ENCODE measurements around the gene PIEZO1. TPM values are rescaled to one million over a fixed set of nuclear protein-coding genes. Genes with fewer than 3 reads are reported as not detected.

Gene PIEZO1, protein sequence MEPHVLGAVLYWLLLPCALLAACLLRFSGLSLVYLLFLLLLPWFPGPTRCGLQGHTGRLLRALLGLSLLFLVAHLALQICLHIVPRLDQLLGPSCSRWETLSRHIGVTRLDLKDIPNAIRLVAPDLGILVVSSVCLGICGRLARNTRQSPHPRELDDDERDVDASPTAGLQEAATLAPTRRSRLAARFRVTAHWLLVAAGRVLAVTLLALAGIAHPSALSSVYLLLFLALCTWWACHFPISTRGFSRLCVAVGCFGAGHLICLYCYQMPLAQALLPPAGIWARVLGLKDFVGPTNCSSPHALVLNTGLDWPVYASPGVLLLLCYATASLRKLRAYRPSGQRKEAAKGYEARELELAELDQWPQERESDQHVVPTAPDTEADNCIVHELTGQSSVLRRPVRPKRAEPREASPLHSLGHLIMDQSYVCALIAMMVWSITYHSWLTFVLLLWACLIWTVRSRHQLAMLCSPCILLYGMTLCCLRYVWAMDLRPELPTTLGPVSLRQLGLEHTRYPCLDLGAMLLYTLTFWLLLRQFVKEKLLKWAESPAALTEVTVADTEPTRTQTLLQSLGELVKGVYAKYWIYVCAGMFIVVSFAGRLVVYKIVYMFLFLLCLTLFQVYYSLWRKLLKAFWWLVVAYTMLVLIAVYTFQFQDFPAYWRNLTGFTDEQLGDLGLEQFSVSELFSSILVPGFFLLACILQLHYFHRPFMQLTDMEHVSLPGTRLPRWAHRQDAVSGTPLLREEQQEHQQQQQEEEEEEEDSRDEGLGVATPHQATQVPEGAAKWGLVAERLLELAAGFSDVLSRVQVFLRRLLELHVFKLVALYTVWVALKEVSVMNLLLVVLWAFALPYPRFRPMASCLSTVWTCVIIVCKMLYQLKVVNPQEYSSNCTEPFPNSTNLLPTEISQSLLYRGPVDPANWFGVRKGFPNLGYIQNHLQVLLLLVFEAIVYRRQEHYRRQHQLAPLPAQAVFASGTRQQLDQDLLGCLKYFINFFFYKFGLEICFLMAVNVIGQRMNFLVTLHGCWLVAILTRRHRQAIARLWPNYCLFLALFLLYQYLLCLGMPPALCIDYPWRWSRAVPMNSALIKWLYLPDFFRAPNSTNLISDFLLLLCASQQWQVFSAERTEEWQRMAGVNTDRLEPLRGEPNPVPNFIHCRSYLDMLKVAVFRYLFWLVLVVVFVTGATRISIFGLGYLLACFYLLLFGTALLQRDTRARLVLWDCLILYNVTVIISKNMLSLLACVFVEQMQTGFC (N-terminal part only)
- 296 and 312 TPM in 2 replicates for total RNA-seq

DNA sequence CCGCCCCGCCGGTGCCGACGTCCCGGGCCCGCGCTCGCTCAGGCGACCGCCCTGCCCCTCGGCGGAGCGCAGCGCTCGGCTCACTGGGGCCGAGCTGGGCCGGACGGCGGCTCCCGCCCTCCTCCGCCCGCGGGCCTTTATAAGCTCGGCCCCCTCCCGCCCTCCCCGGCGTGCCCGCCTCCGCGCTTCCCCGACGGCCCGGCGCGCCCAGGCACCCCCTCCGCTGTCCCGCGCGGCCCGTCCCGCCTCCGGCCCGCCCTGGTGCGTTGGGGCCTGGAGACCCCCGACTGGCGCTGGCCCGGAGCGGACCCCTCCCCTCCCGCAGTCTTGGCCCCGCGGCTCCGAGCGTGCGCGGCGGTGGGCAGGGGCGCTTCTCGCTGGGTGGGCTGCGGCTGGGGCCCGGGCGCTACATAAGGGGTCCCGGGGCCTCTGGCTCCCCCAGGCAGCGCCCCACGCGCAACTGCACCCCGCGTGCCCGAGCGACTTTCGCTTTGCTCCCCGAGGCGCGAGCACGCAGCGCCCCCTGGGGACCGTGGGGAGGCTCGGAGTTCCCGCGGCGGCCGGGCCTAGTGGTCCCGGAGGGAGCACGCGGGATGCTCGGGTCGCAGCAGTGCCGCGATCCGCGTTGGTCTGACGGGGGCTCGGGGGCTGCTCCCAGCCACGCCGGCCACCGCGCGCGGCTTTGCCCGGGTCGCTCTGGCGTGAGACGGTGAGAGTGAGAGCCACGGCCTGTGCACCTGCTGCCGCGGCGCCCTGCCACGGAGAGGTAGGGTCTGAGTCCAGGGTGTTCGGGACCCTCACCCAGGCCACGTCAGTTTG lies at the start of gene PIEZO1:
TSS of gene PIEZO1 (minus strand) at position 115 of the 819 bp plus-strand sequence. CDS start 256 bp downstream, outside the sequence.

DNA sequence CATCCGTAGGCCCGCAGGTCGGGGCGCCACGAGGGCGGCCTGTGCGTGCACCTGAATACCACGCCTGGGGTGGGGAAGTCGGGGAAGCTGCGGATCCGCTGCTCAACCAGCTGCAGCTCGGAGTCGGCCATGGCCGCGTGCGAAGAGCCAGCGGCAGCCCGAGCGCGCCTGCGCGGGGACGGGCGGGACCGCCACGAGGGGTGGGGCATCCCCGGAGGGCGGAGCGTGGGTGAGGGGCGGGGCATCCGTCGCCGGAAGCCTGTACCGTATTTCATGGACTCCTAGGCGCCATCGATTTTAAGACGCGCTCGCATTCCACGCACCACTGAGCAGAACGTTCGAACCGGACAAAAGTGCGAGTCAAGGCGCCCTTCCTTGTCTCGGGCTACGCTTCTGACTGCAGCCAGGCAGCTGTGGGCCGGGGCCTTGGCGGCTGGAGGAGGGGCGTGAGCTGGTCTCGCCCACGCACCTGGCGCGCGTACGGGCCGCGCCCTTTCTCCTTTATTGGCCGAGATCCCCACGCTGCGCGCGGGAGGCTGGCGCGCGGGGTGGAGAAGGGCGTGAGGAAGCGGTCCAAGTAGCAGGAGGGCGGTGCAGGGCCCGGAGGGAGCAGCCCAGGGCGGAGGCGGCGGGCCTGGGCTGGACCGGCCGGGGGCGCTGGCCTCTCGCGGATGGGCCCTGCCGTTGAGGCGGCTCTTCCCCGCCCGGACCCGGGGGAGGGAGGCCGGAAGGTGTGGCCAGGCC lies 26.9 kb upstream of the PIEZO1 start, which contains the start of gene APRT:
TSS of gene APRT (minus strand) at position 160 of the 744 bp plus-strand sequence. CDS start at position 131, 29 bp downstream.

DNA sequence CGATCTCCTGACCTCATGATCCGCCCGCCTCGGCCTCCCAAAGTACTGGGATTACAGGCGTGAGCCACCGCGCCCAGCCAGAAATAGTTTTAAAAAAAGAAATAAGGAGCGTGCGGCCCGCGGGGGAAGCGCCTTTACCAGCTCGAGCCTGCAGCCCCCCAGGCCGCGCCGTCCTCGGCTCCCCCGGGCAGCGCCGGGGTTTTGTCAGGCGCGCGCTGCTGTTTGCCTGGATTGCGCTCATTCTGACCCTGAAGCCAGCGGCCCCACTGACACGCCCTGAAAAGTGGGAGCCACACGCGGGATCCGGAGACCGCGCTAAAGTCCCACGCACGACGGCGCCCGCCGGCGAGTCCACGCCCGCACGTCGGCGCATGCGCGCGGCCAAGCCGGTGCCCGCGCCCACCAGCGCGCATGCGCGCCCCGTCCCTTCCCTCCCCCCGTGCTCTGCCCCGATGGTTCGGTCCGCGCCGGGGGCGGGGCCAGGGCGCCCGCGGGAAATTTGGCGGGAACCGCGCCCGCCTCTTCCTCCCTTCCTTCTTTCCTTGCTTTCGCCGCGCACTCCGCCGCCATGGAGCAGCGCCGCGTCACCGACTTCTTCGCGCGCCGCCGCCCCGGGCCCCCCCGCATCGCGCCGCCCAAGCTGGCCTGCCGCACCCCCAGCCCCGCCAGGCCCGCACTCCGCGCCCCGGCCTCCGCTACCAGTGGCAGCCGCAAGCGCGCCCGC lies 18.4 kb upstream of the PIEZO1 start, which contains the start of gene CDT1:
TSS of gene CDT1 (plus strand) at position 526 of the 724 bp plus-strand sequence. CDS start at position 569, 43 bp downstream.

GRCh38 chr16:88706229-88706964 lies 78.6 kb downstream of the PIEZO1 start, which contains the start of the genes CTU2 and RNF166:
Gene CTU2 (plus strand): TSS chr16:88706503. CDS start chr16:88706531, 28 bp downstream.
Gene RNF166 (minus strand): TSS chr16:88706408. CDS start chr16:88706325, 83 bp downstream.

GRCh38 chr16:88686439-88687253 lies 98.4 kb downstream of the PIEZO1 start, which contains the start of gene SNAI3:
Gene SNAI3 (minus strand): TSS chr16:88686507. CDS start chr16:88686406, 101 bp downstream.

Other genes starting within 250 kb of the PIEZO1 start
- 11.0 and 18.2 TPM in 2 replicates for gene ZC3H18, start 214.8 kb downstream of the PIEZO1 start, total RNA-seq
- 0.23 TPM in 1 of 2 replicates, not detected in the other for gene IL17C, start 146.6 kb downstream of the PIEZO1 start, total RNA-seq
- gene CYBA, start 134.2 kb downstream of the PIEZO1 start, total RNA-seq, result 118 and 194 TPM in 2 replicates
- gene MVD, start 122.1 kb downstream of the PIEZO1 start, total RNA-seq, result 89.1 and 116 TPM in 2 replicates
- gene SNAI3, start 98.7 kb downstream of the PIEZO1 start, total RNA-seq, result under 0.01 and 0.05 TPM in 2 replicates
- gene RNF166, start 78.8 kb downstream of the PIEZO1 start, total RNA-seq, result 9.7 and 10.1 TPM in 2 replicates
- gene CTU2, start 78.7 kb downstream of the PIEZO1 start, total RNA-seq, result 13.5 and 14.3 TPM in 2 replicates
- 0.30 and 6.1 TPM in 2 replicates for gene CDT1, start 18.6 kb upstream of the PIEZO1 start, total RNA-seq
- gene APRT, start 26.7 kb upstream of the PIEZO1 start, total RNA-seq, result 42.2 and 89.5 TPM in 2 replicates
- gene GALNS, start 71.7 kb upstream of the PIEZO1 start, total RNA-seq, result 35.9 and 41.8 TPM in 2 replicates
- 26.4 and 39.5 TPM in 2 replicates for gene TRAPPC2L, start 71.9 kb upstream of the PIEZO1 start, total RNA-seq
- gene PABPN1L, start 81.4 kb upstream of the PIEZO1 start, total RNA-seq, result not detected in 2 replicates
- not detected in 2 replicates for gene CBFA2T3, start 192.0 kb upstream of the PIEZO1 start, total RNA-seq

Measured in smooth muscle cell of the umbilical artery (primary cell).